Kidney epithelial cell (primary cell): ENCODE measurements around the gene RPL13A. TPM values are rescaled to one million over a fixed set of nuclear protein-coding genes. Genes with fewer than 3 reads are reported as not detected.

Source experiments
- DNase-seq: peaks from one replicate; pipeline ENCODE4 v3.0.0-alpha.2; 2010; ENCODE audit warnings: low read depth
- H3K27me3 ChIP-seq: 2 replicates; pipeline ENCODE4 v1.6.0; 2011; ENCODE audit warnings: low read length; ENCODE audit not compliant: control insufficient read depth, insufficient read depth
- H3K36me3 ChIP-seq: 2 replicates; pipeline ENCODE4 v1.5.1; 2011; ENCODE audit warnings: low read length; ENCODE audit not compliant: control insufficient read depth, insufficient read depth
- H3K4me3 ChIP-seq: 2 replicates; pipeline ENCODE4 v1.5.1; 2011; ENCODE audit warnings: low read depth, mild to moderate bottlenecking, control low read depth, low read length
- total RNA-seq: library from RNA; depleted of rRNA; stranded (reverse); fragments of >200 nt; gene quantifications from 2 replicates; pipeline ENCODE4 v1.2.3, GENCODE V29; 2015
- TF ChIP-seq, protein P1 (sequence below): IDR thresholded peaks from 2 replicates; pipeline ENCODE4 v1.5.1; 2011; ENCODE audit warnings: mild to moderate bottlenecking, moderate library complexity, low read length, control low read depth, inconsistent platforms; ENCODE audit not compliant: insufficient read depth, poor library complexity, severe bottlenecking

RPL13A gene
- total RNA-seq, 1 donor from 2014 or later = 2,967 TPM

GRCh38 chr19:49506575-49507105 lies 19.2 kb downstream of the RPL13A start:
- TF ChIP-seq, protein P1, sequence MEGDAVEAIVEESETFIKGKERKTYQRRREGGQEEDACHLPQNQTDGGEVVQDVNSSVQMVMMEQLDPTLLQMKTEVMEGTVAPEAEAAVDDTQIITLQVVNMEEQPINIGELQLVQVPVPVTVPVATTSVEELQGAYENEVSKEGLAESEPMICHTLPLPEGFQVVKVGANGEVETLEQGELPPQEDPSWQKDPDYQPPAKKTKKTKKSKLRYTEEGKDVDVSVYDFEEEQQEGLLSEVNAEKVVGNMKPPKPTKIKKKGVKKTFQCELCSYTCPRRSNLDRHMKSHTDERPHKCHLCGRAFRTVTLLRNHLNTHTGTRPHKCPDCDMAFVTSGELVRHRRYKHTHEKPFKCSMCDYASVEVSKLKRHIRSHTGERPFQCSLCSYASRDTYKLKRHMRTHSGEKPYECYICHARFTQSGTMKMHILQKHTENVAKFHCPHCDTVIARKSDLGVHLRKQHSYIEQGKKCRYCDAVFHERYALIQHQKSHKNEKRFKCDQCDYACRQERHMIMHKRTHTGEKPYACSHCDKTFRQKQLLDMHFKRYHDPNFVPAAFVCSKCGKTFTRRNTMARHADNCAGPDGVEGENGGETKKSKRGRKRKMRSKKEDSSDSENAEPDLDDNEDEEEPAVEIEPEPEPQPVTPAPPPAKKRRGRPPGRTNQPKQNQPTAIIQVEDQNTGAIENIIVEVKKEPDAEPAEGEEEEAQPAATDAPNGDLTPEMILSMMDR = peak; percentile 84
- no peak for DNase-seq
- Histone ChIP-seq H3K4me3 (no peak overlapping the region), H3K36me3 (no peaks in the 10 kb centered on the region), H3K27me3 (no peaks in the 10 kb centered on the region)

DNA sequence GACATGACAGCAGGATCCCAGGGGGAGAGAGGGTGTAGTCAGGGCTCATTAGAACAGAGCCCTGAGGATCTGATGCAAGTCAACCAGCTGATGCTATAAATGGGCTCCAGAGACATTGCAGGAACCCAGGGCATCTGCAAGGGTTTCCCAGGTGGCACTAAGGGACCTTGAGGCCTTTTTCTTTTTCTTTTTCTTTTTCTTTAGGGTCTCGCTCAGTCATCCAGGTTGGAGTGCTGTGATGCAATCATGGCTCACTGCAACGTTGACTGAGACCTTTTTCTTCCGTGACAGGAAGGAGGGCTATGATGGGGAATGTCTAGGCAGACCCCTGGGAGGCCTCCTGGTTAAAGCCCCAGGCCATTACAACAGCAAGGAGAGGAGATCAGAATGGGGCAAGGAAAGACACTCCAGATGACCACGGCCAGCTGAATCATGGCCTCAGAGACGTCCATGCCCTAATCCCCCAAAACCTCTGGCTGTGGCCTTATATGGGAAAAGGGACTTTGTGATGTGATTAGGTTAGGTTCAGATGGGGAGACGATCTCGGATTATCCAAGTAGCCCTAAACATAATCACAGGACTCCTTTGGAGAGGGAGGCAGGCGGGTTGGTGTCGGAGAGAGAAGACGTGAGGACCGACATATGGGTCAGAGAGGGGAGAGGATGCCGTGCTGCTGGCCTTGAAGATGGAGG lies 20.5 kb downstream of the RPL13A start:
- H3K36me3 ChIP-seq = no peaks in the 10 kb centered on the region
- no peaks in the 10 kb centered on the region for H3K27me3 ChIP-seq
- H3K4me3 ChIP-seq = no peak overlapping the region
- DNase-seq = no peak
- TF ChIP-seq, protein P1 = no peak

DNA sequence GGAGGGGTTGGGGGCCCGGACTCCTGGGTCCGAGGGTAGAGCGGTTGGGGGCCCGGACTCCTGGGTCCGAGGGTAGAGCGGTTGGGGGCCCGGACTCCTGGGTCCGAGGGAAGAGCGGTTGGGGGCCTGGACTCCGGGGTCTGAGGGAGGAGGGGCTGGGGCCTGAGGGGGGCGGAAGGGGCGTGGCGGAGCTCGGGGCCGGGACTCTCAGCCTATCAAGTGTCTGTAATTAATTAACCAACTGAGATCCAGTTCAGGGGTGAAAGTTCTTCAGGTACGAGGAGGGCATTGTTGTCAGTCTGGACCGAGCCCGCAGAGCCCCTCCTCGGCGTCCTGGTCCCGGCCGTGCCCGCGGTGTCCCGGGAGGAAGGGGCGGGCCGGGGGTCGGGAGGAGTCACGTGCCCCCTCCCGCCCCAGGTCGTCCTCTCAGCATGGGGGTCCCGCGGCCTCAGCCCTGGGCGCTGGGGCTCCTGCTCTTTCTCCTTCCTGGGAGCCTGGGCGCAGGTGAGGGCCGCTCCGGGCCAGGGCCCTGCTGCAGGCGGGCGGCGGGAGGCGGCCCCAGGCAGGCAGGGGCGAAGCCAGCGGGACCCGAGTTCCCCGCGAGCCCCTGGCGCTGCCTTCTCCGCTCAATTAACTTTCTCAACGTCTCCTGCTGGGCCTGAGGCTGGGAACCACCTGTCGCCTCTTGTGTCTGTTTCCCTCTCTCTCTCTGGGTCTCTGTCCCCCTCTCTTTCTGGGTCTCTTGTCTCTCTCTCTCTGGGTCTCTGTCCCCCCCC lies 25.8 kb downstream of the RPL13A start:
- peak overlapping the region; percentile 63 for H3K4me3 ChIP-seq
- DNase-seq = no peak
- TF ChIP-seq, protein P1 = no peak

DNA sequence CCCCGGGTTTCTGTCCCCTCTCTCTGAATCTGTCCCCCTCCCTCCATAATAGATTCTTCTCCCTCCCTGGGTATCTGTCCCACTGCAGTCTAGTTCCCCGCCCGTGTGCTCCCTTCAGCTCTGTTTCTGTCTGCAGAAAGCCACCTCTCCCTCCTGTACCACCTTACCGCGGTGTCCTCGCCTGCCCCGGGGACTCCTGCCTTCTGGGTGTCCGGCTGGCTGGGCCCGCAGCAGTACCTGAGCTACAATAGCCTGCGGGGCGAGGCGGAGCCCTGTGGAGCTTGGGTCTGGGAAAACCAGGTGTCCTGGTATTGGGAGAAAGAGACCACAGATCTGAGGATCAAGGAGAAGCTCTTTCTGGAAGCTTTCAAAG lies 26.3 kb downstream of the RPL13A start:
- Histone ChIP-seq H3K27me3 (no peaks in the 10 kb centered on the region), H3K4me3 (peak overlapping the region; percentile 63), H3K36me3 (no peaks in the 10 kb centered on the region)
- TF ChIP-seq, protein P1 = no peak
- DNase-seq = no peak

More for the DNA sequence above, 25.8 kb downstream of the RPL13A start:
- Histone ChIP-seq H3K36me3 (no peaks in the 10 kb centered on the region), H3K27me3 (no peaks in the 10 kb centered on the region)

GRCh38 chr19:49514151-49514550 lies 26.7 kb downstream of the RPL13A start:
- TF ChIP-seq, protein P1 = no peak
- Histone ChIP-seq H3K4me3 (no peak overlapping the region), H3K27me3 (no peaks in the 10 kb centered on the region), H3K36me3 (no peaks in the 10 kb centered on the region)
- DNase-seq = no peak
